HG03342 (cell line): ENCODE results near the gene CYTH2.

Experiments used
- ATAC-seq: cut with Tn5 transposase; IDR thresholded peaks from one replicate; pipeline ENCODE4 v1.9.1; 2021; ENCODE audit warnings: mild to moderate bottlenecking, moderate library complexity; ENCODE audit not compliant: unreplicated experiment

The CYTH2 gene

GRCh38 chr19:48469289-48469881 lies at the start of gene CYTH2:
CYTH2 (plus strand) TSS chr19:48469369; CDS start chr19:48469508, 139 bp downstream.
- peak; percentile 38 for ATAC-seq

GRCh38 chr19:48421548-48421947 lies 47.6 kb upstream of the CYTH2 start:
- no peak for ATAC-seq

- ATAC-seq, result no peak
Observed at GRCh38 chr19:48424694-48425219, 44.4 kb upstream of the CYTH2 start.

GRCh38 chr19:48428670-48429069 lies 40.5 kb upstream of the CYTH2 start:
- no peak for ATAC-seq

- no peak for ATAC-seq
Observed at GRCh38 chr19:48433337-48433736, 35.8 kb upstream of the CYTH2 start.

GRCh38 chr19:48436586-48436985 lies 32.6 kb upstream of the CYTH2 start:
- ATAC-seq, result no peak

GRCh38 chr19:48441360-48442050 lies 27.7 kb upstream of the CYTH2 start:
- no peak for ATAC-seq

GRCh38 chr19:48442116-48443035 lies 26.8 kb upstream of the CYTH2 start:
- no peak for ATAC-seq

GRCh38 chr19:48443256-48443655 lies 25.9 kb upstream of the CYTH2 start:
- ATAC-seq, result no peak

- no peak for ATAC-seq
Observed at GRCh38 chr19:48443731-48444128, 25.4 kb upstream of the CYTH2 start.

GRCh38 chr19:48444129-48444935 lies 24.8 kb upstream of the CYTH2 start:
- no peak for ATAC-seq

GRCh38 chr19:48444936-48445200 lies 24.3 kb upstream of the CYTH2 start:
- ATAC-seq, result no peak

- peak; percentile 14 for ATAC-seq
Observed at GRCh38 chr19:48445256-48445605, 23.9 kb upstream of the CYTH2 start.

GRCh38 chr19:48445606-48446481 lies 23.3 kb upstream of the CYTH2 start, which contains the start of gene GRWD1:
GRWD1 (plus strand) TSS chr19:48445983; CDS start chr19:48446006, 23 bp downstream.
- peak; percentile 85 for ATAC-seq

GRCh38 chr19:48446579-48446978 lies 22.6 kb upstream of the CYTH2 start:
- ATAC-seq, result no peak

GRCh38 chr19:48448563-48448962 lies 20.6 kb upstream of the CYTH2 start:
- no peak for ATAC-seq

- ATAC-seq, result no peak
Observed at GRCh38 chr19:48450441-48450840, 18.7 kb upstream of the CYTH2 start.

GRCh38 chr19:48450863-48451262 lies 18.3 kb upstream of the CYTH2 start:
- ATAC-seq, result no peak

GRCh38 chr19:48451624-48452023 lies 17.5 kb upstream of the CYTH2 start:
- ATAC-seq, result no peak
